IMR-90 (cell line): Measurements from ENCODE around the gene L3MBTL4.

Source experiments
- CTCF ChIP-seq: conservative IDR thresholded peaks from 2 replicates; pipeline ENCODE4 v1.5.1; 2012; ENCODE audit warnings: mild to moderate bottlenecking, low read depth, low read length, improper control_type of control experiment
- MAFK ChIP-seq: IDR thresholded peaks from 2 replicates; pipeline ENCODE4 v1.6.1; 2012; ENCODE audit warnings: low read depth, low read length, improper control_type of control experiment
- POLR2A ChIP-seq: IDR thresholded peaks from 2 replicates; pipeline ENCODE4 v1.6.1; 2012; ENCODE audit warnings: mild to moderate bottlenecking, low read depth, low read length

- TF ChIP-seq CTCF (no peak), MAFK (no peak), POLR2A (no peak)
Measured at GRCh38 chr18:5937121-5937520, 477.6 kb downstream of the L3MBTL4 start.
